H4 (cell line): Measurements from ENCODE around the gene SEPTIN8. TPM values are rescaled to one million over a fixed set of nuclear protein-coding genes. Genes with fewer than 3 reads are reported as not detected.
A peak's percentile ranks its signal among the peaks of the same experiment; 100 is the strongest.

ENCODE experiments used
- DNase-seq: peaks from one replicate; pipeline ENCODE4 v3.0.0-alpha.2; 2015; ENCODE audit warnings: low spot score
- total RNA-seq: library from RNA; depleted of rRNA; stranded (reverse); fragments of >200 nt; shearing (Covaris generic); gene quantifications from 2 replicates; pipeline ENCODE4 v1.2.3, GENCODE V29; 2014; rRNA removed

Gene SEPTIN8, protein sequence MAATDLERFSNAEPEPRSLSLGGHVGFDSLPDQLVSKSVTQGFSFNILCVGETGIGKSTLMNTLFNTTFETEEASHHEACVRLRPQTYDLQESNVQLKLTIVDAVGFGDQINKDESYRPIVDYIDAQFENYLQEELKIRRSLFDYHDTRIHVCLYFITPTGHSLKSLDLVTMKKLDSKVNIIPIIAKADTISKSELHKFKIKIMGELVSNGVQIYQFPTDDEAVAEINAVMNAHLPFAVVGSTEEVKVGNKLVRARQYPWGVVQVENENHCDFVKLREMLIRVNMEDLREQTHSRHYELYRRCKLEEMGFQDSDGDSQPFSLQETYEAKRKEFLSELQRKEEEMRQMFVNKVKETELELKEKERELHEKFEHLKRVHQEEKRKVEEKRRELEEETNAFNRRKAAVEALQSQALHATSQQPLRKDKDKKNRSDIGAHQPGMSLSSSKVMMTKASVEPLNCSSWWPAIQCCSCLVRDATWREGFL
- total RNA-seq, result 30.3 and 33.7 TPM in 2 replicates

DNA sequence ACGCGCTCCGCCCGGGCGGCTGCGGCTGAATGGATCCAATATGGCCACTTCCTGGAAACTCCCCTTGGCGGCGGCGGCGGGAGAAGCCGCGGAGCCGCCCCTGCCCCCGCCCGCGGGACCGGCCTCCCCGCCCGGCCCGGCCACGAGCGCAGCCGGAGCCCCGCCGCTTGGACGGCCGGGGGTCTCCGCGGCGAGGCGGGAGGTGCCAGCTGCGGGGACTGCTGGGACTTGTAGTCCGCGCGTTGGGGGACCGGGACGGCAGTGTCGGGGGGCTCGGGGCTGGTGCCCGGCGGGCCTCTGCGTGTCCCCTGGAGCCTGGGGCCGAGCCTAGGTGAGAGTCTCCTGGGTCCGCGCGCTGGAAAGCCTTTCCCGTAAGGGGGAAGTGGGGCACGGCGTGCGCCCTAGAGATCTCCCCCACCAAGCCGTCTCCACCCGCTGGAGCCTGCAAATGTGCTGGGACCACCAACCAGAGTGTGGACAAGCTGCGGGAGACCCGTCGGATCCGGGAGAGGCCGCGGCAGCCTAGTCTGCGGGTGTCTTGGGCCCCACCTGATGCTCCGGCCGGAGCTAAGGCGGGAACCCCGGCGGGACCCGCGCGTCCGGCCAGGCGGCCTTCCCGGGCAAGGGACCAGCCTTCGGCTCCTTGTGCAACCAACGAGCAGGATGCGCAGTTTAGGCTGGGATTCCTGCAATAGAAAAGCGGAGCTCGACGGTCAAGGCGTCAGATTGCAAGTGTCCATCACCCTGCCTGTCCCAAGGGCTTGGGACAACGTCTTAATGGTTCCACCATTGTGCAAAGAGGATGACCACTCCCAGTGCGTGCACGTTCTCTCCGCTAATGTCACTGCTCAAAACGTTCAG, at the start of gene SEPTIN8:
Gene SEPTIN8 (minus strand): TSS at position 31 of the 861 bp plus-strand sequence. CDS start 102 bp downstream, outside the sequence.
- no peak for DNase-seq

DNA sequence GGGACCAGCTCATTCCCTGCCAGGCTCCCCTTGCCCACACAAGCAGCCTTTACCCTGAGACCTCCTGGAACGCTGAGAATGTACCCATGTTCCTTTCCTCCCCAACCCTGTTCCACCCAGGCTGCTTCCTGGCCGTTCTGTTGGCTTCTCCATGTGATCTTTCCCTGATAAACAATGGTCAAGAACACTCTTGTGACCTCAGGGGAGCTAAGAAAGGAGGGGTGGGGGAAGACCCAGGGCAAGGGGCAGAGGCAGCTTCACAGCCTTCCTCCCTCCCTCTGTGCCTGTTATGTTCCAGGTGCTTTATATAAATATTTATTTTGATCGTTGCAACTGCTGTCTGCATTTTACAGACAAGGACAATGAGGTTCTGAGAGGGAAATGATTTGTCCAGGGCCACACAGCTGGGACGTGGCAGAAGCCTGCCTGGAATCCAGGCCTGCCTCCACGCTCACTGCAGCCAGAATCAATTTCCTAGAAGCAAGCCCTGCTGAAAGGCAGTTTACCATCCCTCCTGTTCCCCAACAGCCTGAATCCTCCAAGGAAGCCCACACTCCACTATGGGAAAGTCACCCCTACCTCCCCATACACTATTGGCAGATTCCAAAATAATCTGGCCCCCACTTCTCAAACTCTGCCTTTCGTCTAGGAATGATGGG, 49.5 kb upstream of the SEPTIN8 start:
- no peak for DNase-seq

DNA sequence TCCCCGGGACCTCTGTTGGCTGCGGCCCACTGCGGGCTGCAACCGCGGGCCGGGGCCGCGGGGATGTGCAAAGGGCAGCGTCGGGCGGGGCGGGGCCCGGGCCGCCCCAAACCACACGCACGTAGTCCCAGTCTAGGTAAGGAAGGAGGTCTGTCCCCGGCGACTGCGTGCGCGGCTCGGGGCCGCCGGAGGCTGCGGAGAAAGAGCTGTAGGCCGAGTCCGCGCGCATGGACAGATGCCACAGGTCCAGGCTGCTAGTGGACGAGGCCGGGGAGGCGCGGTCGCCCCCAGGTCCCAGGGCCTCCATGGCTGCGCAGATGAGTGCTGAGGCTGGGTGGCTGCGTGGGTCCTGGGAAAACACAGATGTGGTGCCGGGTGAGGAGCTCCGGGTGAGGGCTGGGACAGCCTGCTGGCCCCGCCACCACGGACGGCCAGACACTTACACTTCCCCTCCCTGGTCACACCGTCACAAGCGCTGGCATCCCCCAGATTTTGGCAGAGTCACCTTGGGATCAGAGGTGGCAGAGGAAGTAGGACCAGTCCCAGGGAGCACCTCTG, 48.9 kb upstream of the SEPTIN8 start:
- no peak for DNase-seq

DNA sequence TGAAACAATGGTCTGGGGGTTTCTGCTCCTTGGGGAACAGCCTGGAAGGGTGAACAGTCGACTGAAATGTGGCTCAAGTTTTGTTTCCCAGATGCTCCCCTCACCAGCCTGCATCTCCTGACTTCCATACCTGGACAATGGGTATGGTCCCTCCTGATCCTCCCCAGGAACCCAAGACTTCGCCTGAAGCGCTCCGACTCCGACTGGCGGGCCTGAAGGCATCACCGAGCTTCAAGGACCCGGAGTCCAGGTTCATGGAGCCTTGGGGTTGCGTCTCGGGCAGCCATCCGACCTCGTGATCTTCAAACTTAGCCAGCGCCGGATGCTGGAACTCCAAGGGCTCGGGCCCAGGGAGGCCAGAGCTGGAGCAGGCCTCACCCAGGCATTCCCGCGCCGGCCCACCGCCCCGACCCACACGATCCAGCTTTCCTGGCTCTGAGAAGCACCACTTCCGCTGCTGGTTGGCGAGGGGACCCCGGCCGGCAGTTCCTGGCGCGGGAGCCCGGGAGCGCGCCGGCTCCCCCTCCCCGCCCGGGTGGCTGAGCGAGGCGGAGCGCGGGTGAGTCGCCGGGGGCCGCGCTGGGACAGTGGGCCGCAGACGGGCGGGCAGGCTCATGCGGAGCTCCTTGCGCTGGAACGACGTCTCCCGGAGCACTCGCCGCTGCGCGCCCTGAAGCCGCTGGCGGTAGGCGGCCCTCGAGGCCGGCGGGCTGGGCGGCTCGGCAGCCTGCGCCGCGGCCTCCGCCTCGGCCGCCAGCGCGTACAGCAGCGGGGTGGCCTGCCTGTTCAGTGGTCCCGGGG, 48.2 kb upstream of the SEPTIN8 start:
- no peak for DNase-seq

DNA sequence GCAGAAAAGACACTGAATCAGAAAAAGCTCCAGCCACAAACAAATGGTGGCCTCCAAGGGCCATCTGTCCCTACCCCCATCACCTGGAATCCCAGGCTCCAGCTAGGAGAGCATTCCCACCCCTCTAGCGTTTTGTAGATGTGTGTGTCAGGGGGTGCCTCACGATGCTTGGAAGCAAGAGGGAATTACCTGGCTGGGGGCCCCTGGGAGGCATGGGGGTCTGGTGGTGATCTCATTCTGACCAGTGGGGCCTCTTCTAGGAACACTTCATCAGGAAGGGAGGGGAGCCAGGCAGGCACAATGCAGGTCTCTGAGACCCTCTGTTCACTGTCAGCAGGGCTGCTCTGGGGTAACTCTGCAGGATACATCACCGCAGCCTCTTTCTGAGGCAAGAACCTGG, 47.4 kb upstream of the SEPTIN8 start:
- no peak for DNase-seq

DNA sequence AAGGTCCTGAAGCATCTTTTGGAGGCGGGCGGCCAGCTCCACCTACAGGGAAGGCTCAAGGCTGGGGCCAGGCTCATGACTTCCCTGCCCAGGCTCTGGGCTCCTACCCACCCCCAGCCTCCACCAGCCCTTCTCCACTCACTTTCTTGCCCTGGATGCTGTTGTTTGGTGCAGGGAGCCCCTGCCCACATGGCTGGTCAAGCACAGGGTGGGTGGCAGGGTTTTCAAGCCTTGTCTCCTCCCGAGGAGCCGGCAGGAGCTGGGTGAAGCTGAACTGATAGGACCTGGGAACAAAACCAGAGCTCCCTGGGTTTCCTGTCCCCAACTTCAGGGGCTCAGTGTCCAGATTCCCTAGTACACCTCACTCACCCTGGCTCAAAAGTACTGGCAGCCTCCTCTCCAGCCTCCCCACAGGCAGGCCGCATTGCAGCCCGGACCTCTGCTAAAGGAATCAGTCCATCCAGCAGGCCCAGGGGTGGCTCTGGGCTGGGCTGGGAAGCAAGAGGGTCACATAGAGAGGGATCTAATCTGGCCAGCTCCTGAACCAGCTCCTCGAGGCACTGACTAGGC, 46.5 kb upstream of the SEPTIN8 start:
- no peak for DNase-seq

DNA sequence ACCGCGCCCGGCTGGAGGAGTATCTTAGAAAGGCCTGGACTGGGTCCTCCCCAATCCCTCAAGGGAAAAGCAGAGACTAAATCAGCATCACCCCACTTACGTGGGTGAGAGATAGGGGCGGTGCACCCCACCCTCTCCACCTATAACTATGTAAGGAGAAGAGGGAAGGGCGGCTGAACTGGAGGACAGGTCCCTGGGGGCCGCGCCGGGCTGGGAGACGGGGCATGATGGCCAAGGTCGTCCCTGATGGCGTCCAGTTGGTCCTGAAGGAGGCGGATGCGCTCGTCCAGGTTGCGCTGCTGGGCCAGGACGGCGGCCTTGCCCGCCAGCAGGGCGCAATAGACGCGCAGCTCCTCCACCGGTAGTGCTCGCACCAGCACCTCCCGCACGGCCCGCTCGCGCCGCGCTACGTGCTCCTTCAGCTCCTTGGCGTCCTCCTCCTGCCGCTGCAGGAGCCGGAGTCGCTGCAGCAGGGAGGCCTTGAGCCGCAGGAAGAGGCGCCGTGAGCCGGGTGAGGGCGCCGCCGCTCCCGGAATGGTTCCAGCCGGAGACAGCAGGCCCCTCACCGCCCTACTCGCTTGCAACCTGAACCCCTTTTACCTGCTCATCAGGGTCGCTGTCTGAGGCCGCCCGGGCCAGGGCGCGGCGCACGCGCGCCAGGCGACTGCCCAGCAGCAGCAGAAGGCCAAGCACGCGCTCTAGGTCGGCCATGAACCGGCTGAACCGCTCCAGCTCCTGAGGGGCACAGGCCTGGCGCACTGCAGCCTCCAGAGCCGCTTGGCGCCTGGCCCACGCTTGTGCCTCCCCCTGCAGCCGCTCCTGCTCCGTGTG, 45.8 kb upstream of the SEPTIN8 start:
- DNase-seq, result no peak

DNA sequence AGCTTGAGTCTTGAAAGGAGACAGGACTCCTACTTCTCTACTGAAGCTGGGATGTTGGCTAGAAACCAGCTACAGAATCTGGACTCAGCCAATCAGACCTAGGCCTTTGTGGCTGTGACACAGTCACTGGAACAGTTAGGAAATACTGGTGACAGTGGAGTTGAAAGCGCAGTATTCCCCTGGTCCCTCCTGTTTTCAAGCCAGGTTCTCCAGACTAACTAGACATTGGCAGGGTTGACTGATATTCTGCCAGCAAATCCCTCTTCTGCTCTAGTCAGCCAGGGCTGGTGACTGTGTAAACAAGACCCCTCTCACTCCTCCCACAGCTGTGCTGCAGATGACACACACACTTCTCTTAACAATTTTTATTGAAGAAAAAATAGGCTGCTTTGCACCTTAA, 44.8 kb upstream of the SEPTIN8 start:
- DNase-seq, result no peak

DNA sequence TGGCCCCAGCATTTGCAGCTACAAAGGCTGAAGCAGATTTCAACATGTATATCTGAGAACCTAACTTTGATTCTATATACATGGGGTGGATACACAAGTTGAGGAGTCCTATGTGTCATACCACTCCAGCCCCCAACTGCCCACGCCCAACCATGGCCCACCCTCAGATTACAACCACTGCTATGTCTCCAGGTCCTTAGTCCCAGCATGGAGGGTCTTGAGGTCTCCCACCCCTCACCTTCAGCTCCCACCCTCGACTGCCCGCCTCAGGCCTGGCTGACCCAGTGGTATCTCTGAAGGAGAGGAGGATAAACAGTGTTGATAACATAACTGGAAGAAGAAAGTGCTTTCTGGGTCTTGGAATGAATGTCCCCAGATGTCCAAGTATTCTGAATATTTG, 44.3 kb upstream of the SEPTIN8 start:
- no peak for DNase-seq

DNA sequence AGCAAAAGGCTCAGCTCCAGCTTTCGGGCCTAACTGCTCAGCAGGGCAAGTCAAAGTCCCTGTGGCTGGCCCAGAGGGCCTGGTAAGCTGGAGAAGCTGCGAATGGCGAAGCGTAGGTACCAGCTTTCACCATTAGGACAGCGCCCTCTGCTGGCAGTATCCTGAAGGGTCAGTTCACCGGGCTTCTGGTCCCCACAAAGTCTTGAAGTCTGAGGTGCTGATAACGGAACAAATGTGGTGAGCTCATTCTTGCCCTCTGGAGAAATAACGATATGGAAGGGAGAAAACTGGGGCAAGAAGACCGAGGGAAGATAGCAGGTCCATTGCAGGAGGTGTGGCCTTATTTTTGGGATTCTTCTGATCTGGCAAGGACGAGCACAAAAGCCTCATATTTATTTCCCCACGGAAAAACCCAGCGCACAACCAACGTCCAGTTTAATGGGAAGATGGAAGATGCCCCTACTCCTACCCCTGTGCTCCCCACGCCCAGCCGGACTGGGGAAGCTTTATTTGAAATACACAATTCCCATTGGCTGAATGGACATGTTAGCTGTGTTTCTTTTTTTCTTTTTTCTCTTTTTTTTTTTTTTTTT, 43.2 kb upstream of the SEPTIN8 start:
- peak; percentile 82 for DNase-seq

DNA sequence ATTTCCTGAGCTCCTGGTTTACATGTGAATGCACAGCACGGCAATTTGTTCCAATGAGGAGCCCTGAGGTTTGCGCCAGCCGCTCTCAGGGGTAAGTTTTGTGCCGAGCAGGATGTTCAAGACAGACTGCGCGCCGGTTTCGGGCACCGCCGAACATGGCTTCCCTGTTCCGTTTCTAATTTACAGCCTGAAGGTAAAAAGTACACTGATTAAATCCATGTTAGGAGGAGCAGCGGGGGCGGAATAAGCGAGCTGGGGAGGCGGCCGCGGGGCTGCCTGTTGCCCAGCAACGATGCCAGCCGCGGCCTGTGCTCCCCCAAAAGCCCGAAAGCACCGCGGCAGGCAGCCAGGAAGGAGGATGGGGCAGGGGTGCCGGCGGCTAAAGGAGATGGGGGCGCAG, 42.4 kb upstream of the SEPTIN8 start:
- DNase-seq, result no peak

DNA sequence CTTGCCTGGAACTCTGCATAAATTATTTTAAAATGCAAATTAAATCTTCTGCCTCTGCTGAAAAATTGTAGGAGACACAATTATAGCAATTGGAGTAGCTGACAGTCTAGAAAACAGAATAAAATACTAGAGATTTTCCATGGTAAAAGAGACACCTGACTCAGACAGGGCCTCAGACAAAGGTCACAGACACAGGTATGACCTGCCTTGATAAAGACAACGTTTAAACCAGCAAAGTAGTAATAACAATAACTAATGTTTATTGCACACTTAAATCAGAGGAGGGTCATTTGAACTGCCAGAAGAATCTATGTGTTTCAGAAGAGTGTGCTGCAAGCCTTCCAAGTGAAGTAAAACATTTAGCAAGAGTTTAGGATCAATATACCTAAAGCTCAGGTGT, 40.0 kb upstream of the SEPTIN8 start:
- DNase-seq, result no peak

DNA sequence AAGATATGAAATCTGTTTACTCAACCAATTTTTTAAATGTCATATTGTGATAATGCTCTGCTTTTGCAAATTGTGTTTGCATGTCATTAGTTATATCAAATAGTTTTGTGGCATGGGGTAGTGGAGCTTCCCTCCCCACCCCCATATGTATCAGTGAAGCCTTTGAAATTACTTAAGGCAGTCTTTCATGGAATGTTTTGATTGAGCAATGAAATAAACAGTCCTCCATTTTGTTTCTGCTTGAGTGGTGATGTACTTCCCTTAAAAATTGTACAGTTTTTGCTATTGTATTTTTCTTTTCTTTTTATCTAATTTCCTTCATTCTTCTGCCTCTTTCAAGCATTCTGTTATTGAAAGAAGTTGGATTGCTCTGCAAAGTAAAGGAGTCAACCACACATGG, 39.5 kb upstream of the SEPTIN8 start:
- DNase-seq, result no peak

DNA sequence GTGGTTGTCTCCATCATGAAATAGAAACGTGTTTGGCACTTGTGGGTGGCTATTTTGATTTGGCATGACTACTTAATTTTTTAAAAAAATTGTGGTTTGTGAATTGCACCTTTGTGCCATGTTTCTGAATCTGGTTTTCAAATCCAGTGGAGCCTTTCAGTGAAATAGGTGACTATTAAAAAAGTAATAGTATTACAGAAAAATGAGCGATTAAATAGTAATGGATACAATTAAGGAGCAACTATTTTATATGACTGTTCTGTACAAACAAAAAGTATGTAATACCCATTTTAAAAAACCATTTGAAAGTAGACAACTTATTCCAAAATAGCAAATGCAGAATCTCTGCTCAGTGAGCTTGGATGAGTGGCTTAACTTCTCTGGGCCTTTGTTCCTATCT, 39.0 kb upstream of the SEPTIN8 start:
- DNase-seq, result no peak

DNA sequence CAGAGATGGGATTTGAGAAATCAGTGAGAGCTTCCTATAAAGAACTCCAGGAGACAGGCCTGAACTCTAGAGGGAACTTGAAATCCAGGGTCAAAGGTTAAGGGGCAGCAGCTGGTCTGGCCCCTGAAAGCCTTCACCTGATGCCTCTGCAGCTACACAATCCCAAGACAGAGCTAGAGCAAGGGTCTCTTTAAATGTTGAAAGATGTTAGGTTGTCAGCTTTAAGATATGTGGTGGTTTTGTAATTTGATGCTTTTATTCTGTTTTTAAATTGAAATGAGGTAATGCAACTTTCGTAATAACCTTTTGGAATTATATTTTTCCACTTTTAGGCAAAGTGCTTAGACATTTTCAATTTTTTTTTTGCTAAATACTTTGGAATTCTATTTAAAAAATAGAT, 38.4 kb upstream of the SEPTIN8 start:
- no peak for DNase-seq

DNA sequence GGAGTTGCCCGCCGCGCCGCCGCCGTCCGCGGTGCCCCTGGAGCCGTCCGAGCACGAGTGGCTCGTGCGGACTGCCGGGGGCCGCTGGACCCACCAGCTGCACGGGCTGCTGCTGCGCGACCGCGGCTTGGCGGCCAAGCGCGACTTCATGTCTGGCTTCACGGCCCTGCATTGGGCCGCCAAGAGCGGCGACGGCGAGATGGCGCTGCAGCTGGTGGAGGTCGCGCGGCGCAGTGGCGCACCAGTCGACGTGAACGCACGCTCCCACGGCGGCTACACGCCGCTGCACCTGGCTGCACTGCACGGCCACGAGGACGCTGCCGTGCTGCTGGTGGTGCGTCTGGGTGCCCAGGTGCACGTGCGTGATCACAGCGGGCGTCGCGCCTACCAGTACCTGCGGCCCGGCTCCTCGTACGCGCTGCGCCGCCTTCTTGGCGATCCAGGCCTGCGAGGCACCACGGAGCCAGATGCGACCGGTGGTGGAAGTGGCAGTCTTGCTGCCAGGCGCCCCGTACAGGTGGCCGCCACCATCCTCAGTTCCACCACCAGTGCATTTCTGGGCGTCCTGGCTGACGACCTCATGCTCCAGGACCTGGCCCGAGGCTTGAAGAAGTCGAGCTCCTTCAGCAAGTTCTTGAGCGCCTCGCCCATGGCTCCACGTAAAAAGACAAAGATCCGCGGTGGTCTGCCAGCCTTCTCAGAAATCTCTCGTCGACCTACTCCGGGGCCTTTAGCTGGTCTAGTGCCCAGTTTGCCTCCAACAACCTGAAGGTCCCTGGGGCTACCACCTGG, 37.7 kb upstream of the SEPTIN8 start:
- DNase-seq, result no peak

DNA sequence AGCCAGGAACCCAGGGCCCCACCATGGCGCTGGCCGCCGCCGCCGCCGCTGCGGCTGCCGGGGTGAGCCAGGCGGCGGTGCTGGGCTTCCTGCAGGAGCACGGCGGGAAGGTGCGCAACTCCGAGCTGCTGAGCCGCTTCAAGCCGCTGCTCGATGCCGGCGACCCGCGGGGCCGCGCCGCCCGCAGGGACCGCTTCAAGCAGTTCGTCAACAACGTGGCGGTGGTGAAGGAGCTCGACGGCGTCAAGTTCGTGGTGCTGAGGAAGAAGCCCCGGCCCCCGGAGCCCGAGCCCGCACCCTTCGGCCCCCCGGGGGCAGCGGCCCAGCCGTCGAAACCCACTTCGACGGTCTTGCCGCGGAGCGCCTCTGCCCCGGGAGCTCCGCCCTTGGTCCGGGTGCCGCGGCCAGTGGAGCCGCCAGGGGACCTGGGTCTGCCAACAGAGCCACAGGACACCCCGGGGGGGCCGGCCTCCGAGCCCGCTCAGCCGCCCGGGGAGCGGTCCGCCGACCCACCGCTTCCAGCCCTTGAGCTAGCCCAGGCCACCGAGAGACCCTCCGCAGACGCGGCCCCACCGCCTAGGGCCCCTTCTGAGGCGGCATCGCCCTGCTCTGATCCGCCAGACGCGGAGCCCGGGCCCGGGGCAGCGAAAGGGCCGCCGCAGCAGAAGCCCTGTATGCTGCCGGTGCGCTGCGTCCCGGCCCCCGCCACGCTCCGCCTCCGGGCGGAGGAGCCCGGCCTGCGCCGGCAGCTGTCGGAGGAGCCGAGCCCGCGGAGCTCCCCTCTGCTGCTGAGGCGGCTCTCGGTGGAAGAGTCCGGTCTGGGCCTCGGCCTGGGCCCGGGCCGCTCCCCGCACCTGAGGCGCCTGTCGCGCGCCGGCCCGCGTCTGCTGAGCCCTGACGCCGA, 36.8 kb upstream of the SEPTIN8 start:
- no peak for DNase-seq
